Stimulated activated naive CD8-positive, alpha-beta T cell treated with anti-CD3 and anti-CD28 coated beads, Interleukin-15, Interleukin-2, amounts not matched to agents 100 ng/mL and 50 ng/mL, for 24 hours (primary cell): ENCODE data around the gene SH3BP2.

ENCODE experiments used
- H3K27ac Mint-ChIP-seq: one replicate; pipeline ENCODE4 v1.8.0; 2021; ENCODE audit warnings: mild to moderate bottlenecking, mixed read lengths
- H3K27me3 Mint-ChIP-seq: one replicate; pipeline ENCODE4 v1.8.0; 2021; ENCODE audit warnings: mixed read lengths
- H3K36me3 Mint-ChIP-seq: one replicate; pipeline ENCODE4 v1.8.0; 2021; ENCODE audit warnings: low read depth, mixed read lengths
- H3K4me1 Mint-ChIP-seq: one replicate; pipeline ENCODE4 v1.8.0; 2021; ENCODE audit warnings: low read depth, mixed read lengths
- H3K4me3 Mint-ChIP-seq: one replicate; pipeline ENCODE4 v1.8.0; 2021; ENCODE audit warnings: mild to moderate bottlenecking, mixed read lengths
- H3K9me3 Mint-ChIP-seq: one replicate; pipeline ENCODE4 v1.8.0; 2021; ENCODE audit warnings: mixed read lengths

Gene SH3BP2

DNA sequence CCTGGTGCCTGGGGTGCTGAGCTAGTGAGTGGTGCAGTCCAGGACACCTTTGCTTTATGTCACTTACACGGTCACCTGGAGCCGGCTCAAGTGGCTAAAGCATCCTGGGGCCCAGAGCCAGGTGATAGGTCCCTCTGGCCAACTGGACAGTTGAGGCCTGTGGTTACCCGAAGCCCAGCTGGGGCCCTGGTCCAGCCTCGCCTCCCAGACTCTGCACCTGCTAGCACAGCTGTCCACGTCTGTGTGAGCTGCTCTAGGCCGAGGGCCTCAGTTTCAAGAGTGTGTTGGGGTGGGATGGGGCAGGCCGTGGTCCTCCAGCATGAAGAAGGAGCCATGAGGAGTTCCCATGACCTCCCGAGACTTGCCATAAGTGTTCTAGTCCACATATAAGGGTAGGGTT, 43.1 kb downstream of the SH3BP2 start:
- Mint-ChIP-seq H3K9me3 (peaks cover 4% of the 10 kb centered on the region), H3K4me1 (peaks cover 79% of the 10 kb centered on the region), H3K27ac (peak overlapping the region; percentile 31), H3K36me3 (peaks cover 22% of the 10 kb centered on the region), H3K4me3 (peak overlapping the region; percentile 17), H3K27me3 (no peaks in the 10 kb centered on the region)

DNA sequence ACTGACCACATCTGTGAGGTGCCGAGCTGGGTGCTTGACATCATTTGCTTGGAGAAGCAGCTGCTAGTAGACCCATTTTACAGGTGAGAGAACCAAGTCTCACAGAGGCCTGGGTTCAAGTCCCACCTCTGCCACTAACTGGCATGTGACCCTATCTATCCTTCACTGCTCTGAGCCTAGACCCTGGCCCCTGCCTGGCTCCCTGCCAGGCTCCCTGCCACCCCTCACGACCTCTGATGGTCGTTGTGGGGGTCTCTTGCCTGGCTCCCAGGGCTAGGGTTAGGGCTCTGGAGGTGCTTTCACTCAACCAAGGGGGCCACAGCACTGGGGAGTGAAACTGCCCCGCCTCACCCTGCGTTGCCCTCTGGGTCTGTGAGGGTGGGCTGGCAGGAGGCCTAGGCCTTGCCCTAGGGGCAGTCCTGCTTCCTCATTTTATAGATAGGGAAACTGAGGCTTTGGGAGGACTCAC, 43.5 kb downstream of the SH3BP2 start:
- Mint-ChIP-seq H3K27ac (peak overlapping the region; percentile 31), H3K4me3 (peak overlapping the region; percentile 17), H3K36me3 (peaks cover 21% of the 10 kb centered on the region), H3K27me3 (no peaks in the 10 kb centered on the region), H3K9me3 (peaks cover 4% of the 10 kb centered on the region), H3K4me1 (peaks cover 79% of the 10 kb centered on the region)

DNA sequence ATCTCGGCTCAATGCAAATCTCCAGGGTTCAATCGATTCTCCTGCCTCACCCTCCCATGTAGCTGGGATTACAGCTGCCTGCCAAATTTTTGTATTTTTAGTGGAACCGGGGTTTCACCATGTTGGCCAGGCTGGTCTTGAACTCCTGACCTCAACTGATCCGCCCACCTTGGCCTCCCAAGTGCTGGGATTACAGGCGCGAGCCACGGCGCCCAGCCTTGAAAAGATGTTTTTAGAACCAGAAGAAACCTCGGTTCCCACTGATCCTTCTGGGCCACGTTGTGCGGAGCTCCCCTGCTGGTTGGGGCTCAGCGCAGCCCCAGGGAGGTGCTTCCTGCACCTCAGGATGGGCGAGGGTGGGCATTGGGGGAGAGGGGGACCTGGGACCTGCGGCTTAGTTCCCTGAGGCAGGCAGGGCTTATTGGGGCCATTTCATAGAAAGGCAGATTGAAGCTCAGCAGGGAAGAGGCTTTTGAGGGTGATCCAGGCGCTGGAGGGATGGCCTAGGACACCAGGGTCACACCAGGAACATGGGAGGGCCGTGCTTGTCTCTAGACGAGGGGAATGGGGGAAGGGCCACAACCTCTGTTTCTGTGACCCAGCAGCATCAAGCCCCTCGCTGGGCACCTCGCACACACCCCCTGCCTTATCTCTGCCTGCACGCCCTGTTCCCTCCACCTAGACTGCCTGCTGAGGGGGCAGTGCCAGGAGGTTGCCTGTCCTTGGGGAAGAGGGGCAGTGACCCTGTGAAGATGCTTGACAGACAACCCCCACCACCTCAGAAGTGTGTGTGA, 44.4 kb downstream of the SH3BP2 start:
- H3K9me3 Mint-ChIP-seq = peaks cover 4% of the 10 kb centered on the region
- peak overlapping the region; percentile 72 for H3K4me3 Mint-ChIP-seq
- H3K27ac Mint-ChIP-seq = peak overlapping the region; percentile 78
- peaks cover 15% of the 10 kb centered on the region for H3K36me3 Mint-ChIP-seq
- H3K27me3 Mint-ChIP-seq = no peaks in the 10 kb centered on the region
- peaks cover 79% of the 10 kb centered on the region for H3K4me1 Mint-ChIP-seq

DNA sequence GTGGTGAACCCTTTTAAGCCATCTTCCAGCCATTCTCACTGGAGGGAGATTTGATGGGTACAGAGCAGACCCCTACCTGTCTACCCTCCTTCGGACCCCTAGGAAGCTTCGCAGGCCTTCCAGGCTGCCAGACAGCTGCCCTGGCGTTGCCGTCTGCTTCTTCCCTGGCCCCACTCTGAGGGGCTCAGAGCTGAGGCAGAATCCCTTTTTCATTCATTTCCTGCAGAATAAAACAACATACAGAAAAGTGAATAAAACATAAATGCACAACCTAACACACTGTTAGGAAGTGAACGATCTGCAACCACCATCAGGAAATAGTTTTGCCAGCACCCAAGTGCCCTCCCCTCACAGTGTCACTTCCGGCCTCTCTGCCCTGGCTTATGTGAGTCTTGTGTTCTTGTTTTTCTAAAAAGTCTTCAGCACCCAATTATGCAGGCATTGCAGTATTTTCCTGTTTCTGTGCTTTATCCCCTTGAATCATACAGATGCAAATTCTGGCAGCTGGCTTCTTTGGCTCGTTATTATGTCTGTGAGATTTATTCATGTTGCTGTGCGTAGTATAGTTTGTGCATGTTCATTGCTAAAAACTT, 45.1 kb downstream of the SH3BP2 start:
- peaks cover 79% of the 10 kb centered on the region for H3K4me1 Mint-ChIP-seq
- H3K9me3 Mint-ChIP-seq = peaks cover 4% of the 10 kb centered on the region
- no peaks in the 10 kb centered on the region for H3K27me3 Mint-ChIP-seq
- peaks cover 9% of the 10 kb centered on the region for H3K36me3 Mint-ChIP-seq
- H3K27ac Mint-ChIP-seq = peak overlapping the region; percentile 78
- H3K4me3 Mint-ChIP-seq = peak overlapping the region; percentile 72

DNA sequence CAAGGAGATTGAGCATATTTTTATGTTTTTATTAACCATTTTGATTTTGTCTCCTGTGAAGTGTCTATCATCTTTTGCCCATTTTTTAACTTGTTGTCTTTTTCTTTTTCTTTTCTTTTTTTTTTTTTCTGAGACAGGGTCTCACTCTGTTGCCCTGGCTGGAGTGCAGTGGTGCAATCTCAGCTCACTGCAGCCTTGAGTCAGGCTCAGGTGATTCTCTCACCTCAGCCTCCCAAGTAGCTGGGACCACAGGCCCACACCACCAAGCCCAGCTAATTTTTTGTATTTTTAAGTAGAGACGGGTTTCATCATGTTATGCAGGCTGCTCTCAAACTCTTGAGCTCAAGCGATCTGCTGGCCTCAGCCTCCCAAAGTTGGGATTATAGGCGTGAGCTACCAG, 46.2 kb downstream of the SH3BP2 start:
- Mint-ChIP-seq H3K27ac (peak overlapping the region; percentile 78), H3K4me3 (peak overlapping the region; percentile 72), H3K4me1 (peaks cover 75% of the 10 kb centered on the region), H3K9me3 (peaks cover 4% of the 10 kb centered on the region), H3K36me3 (peaks cover 5% of the 10 kb centered on the region), H3K27me3 (no peaks in the 10 kb centered on the region)

DNA sequence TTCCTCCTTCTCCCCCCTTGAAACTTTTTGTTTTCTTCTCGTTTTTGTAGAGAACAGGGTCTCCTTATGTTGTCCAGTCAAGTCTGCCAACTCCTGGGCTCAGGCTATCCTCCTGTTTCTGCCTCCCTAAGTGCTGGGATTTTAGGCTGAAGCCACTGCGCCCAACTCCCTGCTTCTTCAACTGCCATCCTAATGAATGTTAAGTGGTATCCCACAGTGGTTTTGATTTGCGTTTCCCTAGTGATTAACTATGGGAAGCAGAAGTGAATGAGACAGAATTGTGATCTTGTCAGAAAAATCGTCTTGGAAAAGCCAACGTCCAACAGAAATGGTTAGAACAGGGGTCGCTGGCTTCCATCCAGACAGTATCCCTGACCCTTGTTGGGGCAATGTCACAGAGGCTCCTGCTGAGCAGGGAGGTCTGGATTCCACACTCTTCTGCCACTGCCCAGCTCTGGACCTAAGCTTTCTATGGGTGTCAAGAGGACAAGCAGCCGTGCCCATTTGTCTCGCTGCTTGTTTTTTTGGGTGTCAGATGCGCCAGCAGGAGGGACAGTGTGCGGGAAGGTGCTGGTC, 49.9 kb downstream of the SH3BP2 start:
- Mint-ChIP-seq H3K4me3 (peak overlapping the region; percentile 84), H3K4me1 (peaks cover 72% of the 10 kb centered on the region), H3K27ac (peak overlapping the region; percentile 65), H3K9me3 (peaks cover 4% of the 10 kb centered on the region), H3K36me3 (peaks cover 17% of the 10 kb centered on the region), H3K27me3 (no peaks in the 10 kb centered on the region)

DNA sequence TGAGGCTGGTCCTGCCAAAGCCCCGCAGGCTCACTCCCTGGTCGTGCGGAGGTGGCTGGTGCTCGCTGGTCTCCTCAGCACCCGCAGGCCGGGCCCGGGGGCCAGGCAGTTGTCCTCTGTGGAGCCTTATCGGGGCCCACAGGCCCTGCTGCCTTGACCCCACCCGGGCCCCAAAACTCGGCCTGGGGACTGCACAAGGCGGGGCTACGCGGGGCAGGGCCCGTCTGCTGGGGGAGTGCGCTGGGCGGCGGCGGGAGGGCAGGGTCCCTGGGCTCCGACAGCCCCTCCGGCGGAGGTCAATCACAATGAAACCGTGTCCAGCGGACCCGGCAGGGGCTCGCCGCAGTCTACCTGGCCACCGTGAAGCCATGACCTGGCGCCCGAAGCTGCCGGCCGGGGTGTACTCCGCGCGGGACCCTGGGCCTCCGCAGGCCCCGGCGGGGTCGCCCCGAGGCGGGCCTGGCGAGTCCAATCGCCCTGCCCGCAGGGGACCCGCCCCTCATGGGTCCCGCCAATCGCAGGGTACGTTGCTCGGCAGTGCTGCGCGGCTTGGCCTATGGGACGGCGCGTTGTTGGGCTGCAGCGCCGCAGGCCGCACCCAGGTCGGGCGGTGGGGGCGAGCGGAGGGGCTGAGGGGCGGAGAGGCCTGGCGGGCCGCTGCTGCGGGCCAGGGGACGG, 50.5 kb downstream of the SH3BP2 start, which contains the start of gene ADD1:
Gene ADD1, plus strand, starts transcription at position 582 of the 678 bp plus-strand sequence. CDS start 32,072 bp downstream, outside the sequence.
- Mint-ChIP-seq H3K27ac (peak within 1 kb of the TSS; percentile 90), H3K4me3 (peak within 1 kb of the TSS; percentile 97), H3K9me3 (peaks cover 4% of the 10 kb centered on the region), H3K36me3 (peaks cover 17% of the 10 kb centered on the region), H3K4me1 (peaks cover 71% of the 10 kb centered on the region), H3K27me3 (no peaks in the 10 kb centered on the region)

DNA sequence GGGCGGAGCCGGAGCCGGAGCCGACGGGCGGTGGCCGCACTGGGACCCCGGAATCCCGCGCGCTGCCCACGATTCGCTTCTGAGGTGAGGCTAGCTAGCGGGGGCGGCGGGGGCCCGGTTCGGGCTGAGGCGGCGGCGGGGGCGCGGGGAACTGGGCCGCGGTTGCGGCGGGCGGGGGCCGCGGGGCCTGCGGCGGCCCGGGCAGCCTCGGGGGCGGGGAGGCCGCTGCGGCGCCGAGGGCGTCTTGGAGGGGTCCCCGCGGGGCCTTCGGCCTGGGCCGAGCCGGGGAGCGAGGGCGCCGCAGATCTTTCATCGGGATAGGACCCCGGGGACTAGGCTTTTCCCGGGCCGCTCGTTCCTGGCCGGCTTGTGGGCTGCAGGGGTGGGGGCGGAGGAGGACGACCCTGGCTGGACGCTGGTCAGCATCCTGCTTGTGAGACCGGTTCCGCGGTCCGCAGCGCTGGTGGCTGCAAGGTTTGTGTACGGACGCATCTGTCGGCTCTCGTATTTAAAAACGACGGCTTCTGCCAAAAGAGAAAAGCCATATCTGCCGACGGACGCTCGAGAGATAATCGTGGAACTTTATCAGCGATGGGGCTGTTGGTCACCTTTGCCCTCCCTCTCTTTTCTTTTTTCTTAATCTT, 51.2 kb downstream of the SH3BP2 start:
- peaks cover 4% of the 10 kb centered on the region for H3K9me3 Mint-ChIP-seq
- H3K4me3 Mint-ChIP-seq = peak overlapping the region; percentile 97
- H3K4me1 Mint-ChIP-seq = peaks cover 71% of the 10 kb centered on the region
- no peaks in the 10 kb centered on the region for H3K27me3 Mint-ChIP-seq
- peak overlapping the region; percentile 90 for H3K27ac Mint-ChIP-seq
- peaks cover 17% of the 10 kb centered on the region for H3K36me3 Mint-ChIP-seq

DNA sequence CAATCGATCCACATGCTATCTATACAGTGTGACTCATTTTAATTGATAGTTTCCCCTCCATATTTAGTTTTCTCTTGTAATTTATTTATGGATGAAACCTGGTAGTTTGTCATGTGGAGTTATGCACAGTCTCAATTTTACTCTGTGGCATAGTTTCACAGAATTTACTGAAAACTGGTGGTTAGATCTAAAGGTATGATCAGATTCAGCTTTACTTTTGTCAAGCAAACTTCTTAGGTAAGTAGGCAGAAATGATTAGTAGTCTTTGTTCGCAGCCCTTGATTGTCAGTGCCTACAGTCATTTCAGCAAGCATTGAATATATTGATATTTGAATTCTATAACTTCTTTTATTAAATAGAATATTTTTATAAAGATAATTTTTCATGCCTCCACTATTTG, 53.3 kb downstream of the SH3BP2 start:
- Mint-ChIP-seq H3K27me3 (no peaks in the 10 kb centered on the region), H3K36me3 (peaks cover 12% of the 10 kb centered on the region), H3K9me3 (no peaks in the 10 kb centered on the region), H3K4me3 (peak overlapping the region; percentile 97), H3K27ac (peak overlapping the region; percentile 90), H3K4me1 (peaks cover 76% of the 10 kb centered on the region)

DNA sequence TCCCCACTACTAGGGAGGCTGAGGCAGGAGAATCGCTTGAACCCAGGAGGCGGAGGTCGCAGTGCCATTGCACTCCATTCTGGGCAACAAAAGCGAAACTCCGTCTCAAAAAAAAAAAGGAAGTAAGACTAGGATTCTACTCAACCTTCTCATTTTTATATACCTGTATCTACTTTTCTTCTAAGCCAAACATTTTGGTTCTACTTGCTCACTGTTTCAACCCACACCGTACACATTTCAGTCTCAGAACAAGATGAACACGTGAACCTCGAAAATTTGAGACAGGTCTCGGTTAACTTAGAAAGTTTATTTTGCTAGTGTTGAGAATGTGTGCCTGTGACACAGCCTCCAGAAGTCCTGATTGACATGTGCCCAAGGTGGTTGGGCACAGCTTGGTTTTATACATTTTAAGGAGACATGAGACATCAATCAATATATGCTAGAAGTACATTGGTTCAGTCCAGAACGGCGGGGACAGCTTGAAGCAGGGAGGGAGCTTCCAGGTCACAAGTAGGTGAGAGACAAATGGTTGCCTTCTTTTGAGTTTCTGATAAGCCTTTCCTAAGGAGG, 54.5 kb downstream of the SH3BP2 start:
- Mint-ChIP-seq H3K27me3 (no peaks in the 10 kb centered on the region), H3K4me1 (peaks cover 83% of the 10 kb centered on the region), H3K36me3 (peaks cover 12% of the 10 kb centered on the region), H3K27ac (peak overlapping the region; percentile 81), H3K4me3 (peak overlapping the region; percentile 22), H3K9me3 (no peaks in the 10 kb centered on the region)

DNA sequence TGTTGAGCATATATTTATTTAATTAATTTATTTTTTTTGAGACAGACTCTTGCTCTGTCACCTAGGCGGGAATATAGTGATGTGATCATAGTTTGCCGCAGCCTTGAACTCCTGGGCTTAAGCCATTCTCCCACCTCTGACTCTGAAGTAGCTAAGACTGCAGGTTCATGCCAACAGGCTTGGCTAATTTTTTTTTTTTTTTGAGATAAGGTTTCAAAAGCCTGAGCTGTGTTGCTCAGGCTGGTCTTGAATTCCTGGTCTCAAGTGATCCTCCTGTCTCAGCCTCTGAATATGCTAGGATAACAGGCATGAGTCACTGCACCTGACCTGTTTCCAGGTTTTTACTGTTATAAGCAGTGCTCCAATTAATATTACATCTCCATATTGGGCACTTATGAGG, 55.6 kb downstream of the SH3BP2 start:
- Mint-ChIP-seq H3K9me3 (no peaks in the 10 kb centered on the region), H3K36me3 (peaks cover 12% of the 10 kb centered on the region), H3K27me3 (no peaks in the 10 kb centered on the region), H3K4me3 (no peak overlapping the region), H3K4me1 (peaks cover 84% of the 10 kb centered on the region), H3K27ac (no peak overlapping the region)

DNA sequence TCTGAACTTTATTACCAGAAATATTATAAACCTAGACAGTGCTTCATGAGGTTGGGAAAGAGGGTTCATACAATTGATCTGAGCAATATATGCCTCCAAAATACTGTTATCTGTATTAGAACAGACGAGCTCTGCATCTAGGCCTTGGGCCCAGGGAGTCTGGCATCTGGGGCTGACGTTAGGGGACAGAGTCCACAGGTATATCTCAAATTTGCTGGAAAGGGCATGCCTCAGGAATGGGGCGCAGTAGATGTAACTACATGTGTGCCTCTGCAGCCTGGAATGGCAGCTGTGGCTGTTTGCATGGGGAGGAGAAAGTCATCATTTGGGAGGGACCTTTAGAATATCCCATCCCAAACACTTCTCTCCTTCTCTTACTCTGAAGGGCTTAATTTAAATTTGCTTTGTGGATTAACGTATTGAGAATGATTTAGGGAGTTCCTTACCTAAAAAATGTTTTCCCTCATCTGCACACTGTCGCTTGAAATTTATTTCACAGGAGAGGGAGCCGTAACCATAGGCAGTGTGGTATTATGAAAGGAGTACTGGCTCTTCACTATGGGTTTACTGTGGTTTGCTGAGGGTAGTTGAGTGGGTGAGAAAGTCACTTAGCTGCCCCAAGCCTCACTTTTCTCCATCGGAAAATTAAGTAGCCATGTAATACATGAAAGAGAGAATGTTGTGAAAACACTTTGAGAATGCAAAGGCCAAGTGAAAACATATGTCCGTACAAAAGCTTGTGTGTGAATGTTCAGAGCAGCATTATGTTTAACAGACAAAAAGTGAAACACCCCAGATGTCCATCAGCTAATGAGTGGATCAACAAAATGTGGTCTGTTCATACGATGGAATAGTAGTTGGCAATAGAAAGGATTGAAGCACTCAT, 56.6 kb downstream of the SH3BP2 start:
- Mint-ChIP-seq H3K9me3 (no peaks in the 10 kb centered on the region), H3K4me3 (no peak overlapping the region), H3K27me3 (no peaks in the 10 kb centered on the region), H3K4me1 (peaks cover 94% of the 10 kb centered on the region), H3K36me3 (peaks cover 8% of the 10 kb centered on the region), H3K27ac (peak overlapping the region; percentile 6)

DNA sequence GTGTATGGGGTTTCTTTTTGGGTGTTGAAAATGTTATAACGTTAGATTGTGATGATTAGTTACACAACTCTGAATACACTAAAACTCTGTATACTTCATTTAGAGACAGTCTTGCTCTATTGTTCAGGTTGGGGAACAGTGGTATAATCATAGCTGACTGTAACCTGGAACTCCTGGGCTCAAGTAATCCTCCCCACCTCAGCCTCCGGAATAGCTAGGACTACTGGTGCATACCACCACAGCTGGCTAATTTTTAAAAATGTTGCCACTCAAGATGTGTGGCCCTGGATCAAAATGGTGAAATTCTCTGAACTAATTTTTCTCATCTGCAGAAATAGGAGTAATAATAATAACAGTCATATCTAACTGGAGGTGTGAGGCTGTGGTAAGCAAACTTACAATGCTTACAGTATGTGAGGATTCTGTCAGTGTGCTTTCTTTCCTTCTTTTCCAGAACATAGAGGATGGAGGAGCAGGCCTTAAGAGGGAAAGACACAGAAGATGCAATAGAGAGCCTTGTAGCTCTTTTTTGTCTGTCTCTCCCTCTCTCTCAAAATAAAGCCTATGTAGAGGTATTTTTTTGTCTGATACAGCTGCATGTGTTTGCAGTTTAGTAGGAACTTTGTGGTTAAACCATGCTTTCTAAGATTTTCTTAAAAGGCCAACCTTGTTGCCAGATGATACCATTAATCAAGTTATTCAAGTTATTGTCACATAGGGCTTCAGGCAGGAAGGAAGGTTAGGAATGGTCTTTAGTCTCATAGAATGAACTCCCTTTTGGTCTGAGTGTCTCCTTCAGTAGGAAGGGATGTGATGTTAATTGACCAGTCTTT, 58.3 kb downstream of the SH3BP2 start:
- Mint-ChIP-seq H3K9me3 (no peaks in the 10 kb centered on the region), H3K27ac (peak overlapping the region; percentile 65), H3K4me1 (peaks cover 90% of the 10 kb centered on the region), H3K4me3 (peak overlapping the region; percentile 19), H3K36me3 (peaks cover 7% of the 10 kb centered on the region), H3K27me3 (no peaks in the 10 kb centered on the region)
